Stimulated activated CD4-positive, alpha-beta T cell treated with anti-CD3 and anti-CD28 coated beads, Interleukin-1b, Interleukin-23, amount 100 ng/mL, for 1 hour (primary cell): ENCODE measurements around the gene ATP10A.

Experiments used
- DNase-seq, 2 donors: peaks; one replicate each; pipeline ENCODE4 v3.0.0-alpha.2; 2020; ENCODE audit warnings: low read depth in 2 of 2

ATP10A gene

GRCh38 chr15:25740383-25741255 lies 122.5 kb downstream of the ATP10A start:
- DNase-seq: no peak

DNA sequence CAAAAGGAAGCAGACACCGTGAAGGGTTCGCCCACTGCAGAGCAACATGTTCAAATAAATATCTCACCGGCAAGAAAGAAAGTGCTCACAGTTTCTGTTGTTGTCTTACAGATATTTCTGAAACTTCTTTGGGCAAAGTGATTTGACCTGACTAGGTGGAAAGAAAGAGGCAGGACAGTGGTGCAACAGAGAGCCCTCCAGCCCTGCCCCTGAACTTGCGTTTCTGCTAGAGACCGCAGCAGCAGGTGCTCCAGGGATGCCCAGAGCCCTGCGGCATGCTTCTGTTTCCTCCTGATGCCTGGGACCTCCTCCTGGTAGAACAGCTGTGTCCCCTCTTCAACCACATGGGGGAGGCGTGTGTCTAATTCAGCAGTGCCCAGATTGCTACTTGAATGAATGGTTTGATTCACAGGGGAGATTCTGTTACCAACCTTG lies 123.4 kb downstream of the ATP10A start:
- no peak for DNase-seq

DNA sequence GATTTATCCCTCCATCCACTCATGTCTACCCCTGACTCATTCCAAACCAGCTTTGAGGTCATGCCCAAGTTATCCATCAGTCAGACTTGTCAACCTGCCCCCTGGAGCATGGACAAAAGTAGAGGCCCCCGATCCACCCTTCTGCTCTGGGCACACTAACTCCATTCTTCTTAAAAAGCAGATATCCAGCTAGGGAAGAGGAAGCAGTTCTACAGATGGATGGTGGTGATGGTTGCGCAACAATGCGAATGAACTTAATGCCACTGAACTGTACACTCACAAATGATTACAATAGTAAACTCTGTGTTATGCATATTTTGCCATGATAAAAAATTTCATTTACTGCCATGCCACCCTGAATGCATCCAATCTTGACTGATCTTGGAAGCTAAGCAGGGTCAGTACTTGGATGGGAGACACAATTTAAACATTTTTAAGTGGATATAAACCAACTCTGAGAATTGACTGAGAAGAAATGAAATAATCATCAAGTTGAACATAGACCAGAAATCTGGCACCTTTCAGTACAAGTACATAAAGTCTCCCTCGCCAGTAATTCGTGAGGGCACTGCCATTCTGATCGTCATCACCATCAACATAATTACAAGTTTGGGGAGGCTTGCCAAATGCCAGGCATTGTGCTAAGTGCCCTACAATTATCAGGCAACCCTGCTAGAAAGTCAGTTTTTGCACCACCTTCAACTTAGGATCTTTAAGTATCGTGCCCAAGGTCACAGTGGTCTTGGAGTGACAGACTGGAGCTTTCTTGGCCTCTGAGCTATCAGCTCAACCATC lies 124.8 kb downstream of the ATP10A start:
- DNase-seq: no peak

DNA sequence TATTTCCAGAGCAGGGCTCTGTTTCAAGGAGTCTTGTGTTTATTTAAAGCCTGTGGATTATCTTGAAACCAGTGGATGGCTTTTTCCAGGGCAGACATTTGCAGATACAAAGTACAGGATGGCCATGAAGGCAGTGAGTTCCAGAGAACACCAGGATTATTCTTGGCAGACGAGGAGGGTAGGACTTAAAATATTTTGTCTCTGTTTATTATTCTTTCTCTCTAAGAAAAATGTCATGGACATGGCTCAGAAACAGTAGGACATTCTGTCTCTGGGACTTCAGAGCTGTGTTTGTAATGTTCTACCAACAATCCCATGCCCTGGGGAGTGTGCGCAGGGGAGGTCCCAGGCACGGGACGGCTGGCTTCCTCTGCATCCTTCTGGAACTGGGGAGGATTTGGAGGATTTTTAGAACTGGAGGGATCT lies 125.9 kb downstream of the ATP10A start:
- DNase-seq: no peak

GRCh38 chr15:25736461-25736860 lies 126.7 kb downstream of the ATP10A start:
- no peak for DNase-seq

DNA sequence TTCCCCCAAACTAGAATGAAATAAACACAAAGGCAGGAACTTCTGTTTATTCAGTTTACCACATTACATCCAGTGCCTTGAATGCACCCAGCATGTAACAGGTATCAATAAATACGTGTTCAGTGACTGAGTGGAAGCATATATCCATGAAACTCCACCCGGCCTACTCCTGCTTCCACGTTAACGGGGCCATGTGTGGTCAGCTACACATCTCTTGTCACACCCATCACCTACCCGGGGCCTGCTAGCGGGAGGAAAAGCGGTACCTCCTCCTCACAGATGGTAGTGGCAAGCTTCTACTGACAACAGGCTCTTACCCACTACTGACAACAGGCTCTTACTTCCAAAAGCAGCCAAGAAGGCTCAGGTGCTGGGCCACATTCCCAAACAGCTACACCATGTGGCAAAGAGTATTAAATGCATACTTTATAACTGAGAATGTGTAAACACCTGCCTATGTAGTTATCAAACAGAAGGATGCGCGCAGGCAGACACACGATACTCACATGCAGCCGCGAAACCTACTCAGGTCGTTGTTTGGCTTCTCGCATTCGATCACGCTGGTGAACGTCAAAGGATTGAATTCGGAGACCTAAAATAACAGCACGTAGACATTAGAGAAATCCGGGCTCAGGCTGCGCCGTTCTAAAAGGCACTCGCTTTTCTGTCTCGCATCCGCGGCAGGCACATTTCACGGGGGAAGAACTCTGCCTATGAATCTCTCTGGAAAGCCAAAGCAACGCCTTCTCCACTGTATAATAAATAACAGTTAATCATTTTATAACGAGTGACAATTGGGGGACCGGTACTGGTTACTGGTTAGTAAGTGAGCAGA lies 127.4 kb downstream of the ATP10A start:
- no peak for DNase-seq

- DNase-seq: no peak
These were observed 128.3 kb downstream of the ATP10A start for GRCh38 chr15:25734680-25735355.

- no peak for DNase-seq
These were observed 129.1 kb downstream of the ATP10A start for GRCh38 chr15:25733856-25734679.

GRCh38 chr15:25733036-25733855 lies 129.9 kb downstream of the ATP10A start:
- no peak for DNase-seq

DNA sequence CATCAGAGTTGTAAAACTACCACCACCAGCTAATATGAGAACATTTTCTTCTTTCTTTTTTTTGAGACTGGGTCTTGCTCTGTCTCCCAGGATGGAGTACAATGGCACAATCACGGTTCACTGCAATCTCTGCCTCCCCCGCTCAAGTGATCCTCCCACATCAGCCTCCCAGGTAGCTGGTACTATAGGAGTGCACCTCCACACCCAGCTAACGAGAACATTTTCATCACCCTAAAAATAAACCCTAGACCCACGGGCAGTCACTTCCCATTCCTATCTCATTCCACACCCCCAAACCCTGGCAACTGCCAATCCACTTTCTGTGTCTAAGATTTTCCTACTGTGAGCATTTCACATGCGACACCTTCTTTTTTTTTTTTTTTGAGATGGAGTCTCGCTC lies 130.9 kb downstream of the ATP10A start:
- DNase-seq: no peak

- no peak for DNase-seq
These were observed 131.7 kb downstream of the ATP10A start for GRCh38 chr15:25731411-25731810.

- no peak for DNase-seq
These were observed 132.2 kb downstream of the ATP10A start for GRCh38 chr15:25730918-25731317.

DNA sequence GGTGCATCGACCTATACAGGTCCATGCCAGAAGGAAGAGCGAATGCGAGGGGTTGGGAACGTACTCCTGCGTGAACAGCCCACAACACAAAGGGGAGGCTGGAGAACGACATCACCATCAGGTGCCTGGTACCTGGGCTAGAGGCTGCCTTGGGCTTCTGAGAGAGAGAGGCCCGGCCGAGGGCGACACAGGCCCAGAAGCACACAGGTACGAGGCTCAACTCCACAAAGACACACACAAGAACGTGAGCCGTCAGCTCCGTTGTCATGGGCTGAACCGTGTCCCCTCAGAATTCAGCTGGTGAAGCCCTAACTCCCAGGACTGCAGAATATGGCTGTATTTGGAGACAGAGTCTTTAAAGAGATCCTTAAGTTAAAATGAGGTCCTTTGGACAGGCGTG lies 134.3 kb downstream of the ATP10A start:
- no peak for DNase-seq

- no peak for DNase-seq
These were observed 135.1 kb downstream of the ATP10A start for GRCh38 chr15:25727867-25728600.

- DNase-seq: no peak
These were observed 136.0 kb downstream of the ATP10A start for GRCh38 chr15:25727116-25727515.

GRCh38 chr15:25725758-25726157 lies 137.4 kb downstream of the ATP10A start:
- DNase-seq: no peak

DNA sequence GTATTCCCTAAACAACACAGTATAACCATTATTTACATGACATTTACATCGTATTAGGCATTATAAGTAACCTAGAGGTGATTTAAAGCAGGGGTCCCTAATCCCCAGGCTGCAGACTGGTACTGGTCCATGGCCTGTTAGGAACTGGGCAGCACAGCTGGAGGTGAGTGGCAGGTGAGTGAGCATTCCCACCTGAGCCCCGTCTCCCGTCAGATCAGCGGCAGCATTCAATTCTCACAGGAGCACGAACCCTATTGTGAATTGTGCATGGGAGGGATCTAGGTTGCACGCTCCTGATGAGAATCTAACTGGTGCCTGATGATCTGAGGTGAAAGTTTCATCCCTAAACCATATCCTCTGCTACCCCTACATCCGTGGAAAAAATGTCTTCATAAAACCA lies 138.2 kb downstream of the ATP10A start:
- DNase-seq: no peak

DNA sequence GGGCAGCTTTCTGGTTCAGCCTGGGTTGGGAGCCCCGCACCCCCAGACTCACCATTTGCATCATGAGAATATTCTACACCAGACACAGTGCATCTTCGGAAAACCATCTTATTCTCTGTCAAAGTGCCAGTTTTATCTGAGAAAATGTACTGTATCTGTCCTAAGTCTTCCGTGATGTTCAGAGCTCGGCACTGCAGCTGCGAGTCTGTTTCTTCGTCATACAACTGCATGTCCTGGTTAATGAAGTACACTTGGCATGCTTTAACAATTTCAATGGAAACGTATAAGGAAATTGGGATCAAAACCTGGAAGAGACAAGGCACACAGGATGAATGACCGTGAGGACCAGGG lies 141.5 kb downstream of the ATP10A start:
- no peak for DNase-seq
